Ishikawa (cell line): Measurements from ENCODE around the gene MLLT3.

Experiments
- CEBPB ChIP-seq: IDR thresholded peaks from 2 replicates; pipeline ENCODE4 v1.6.1; 2012
- CREB1 ChIP-seq: IDR thresholded peaks from 2 replicates; pipeline ENCODE4 v1.6.1; 2012; ENCODE audit warnings: low read depth
- EGR1 ChIP-seq: IDR thresholded peaks from 2 replicates; pipeline ENCODE4 v1.6.1; 2012
- EP300 ChIP-seq: IDR thresholded peaks from 2 replicates; pipeline ENCODE4 v1.6.1; 2012; ENCODE audit warnings: borderline replicate concordance
- FOXM1 ChIP-seq: IDR thresholded peaks from 2 replicates; pipeline ENCODE4 v1.6.1; 2012; ENCODE audit warnings: low read depth, borderline replicate concordance
- NFIC ChIP-seq: IDR thresholded peaks from 2 replicates; pipeline ENCODE4 v1.6.1; 2012
- RAD21 ChIP-seq: IDR thresholded peaks from 2 replicates; pipeline ENCODE4 v1.6.1; 2012; ENCODE audit warnings: low read depth
- REST ChIP-seq: IDR thresholded peaks from 2 replicates; pipeline ENCODE4 v1.6.1; 2012; ENCODE audit warnings: low read depth, mild to moderate bottlenecking
- TAF1 ChIP-seq: IDR thresholded peaks from 2 replicates; pipeline ENCODE4 v1.6.1; 2012; ENCODE audit warnings: low read depth, mild to moderate bottlenecking
- TCF12 ChIP-seq: IDR thresholded peaks from 2 replicates; pipeline ENCODE4 v1.6.1; 2012; ENCODE audit warnings: low read depth
- TEAD4 ChIP-seq: IDR thresholded peaks from 2 replicates; pipeline ENCODE4 v1.6.1; 2012
- YY1 ChIP-seq: IDR thresholded peaks from 2 replicates; pipeline ENCODE4 v1.6.1; 2012; ENCODE audit warnings: low read depth
- ZBTB7A ChIP-seq: IDR thresholded peaks from 2 replicates; pipeline ENCODE4 v1.6.1; 2012; ENCODE audit warnings: low read depth
- TF ChIP-seq, protein P1 (sequence below): IDR thresholded peaks from 2 replicates; pipeline ENCODE4 v1.6.1; 2012
- TF ChIP-seq, protein P2 (sequence below): IDR thresholded peaks from 2 replicates; pipeline ENCODE4 v1.6.1; 2012

MLLT3 gene

GRCh38 chr9:20614602-20615216, 7.6 kb downstream of the MLLT3 start:
- TF ChIP-seq NFIC (no peak), FOXM1 (no peak), TEAD4 (no peak), ZBTB7A (no peak), EGR1 (no peak), CREB1 (no peak)

- TF ChIP-seq TEAD4: no peak
- TF ChIP-seq FOXM1: no peak
- no peak for TF ChIP-seq CREB1
- no peak for TF ChIP-seq REST
- TF ChIP-seq EP300: no peak
- TF ChIP-seq CEBPB: no peak
- no peak for TF ChIP-seq ZBTB7A
- no peak for TF ChIP-seq TAF1
- TF ChIP-seq EGR1: no peak
- TF ChIP-seq, protein P1, sequence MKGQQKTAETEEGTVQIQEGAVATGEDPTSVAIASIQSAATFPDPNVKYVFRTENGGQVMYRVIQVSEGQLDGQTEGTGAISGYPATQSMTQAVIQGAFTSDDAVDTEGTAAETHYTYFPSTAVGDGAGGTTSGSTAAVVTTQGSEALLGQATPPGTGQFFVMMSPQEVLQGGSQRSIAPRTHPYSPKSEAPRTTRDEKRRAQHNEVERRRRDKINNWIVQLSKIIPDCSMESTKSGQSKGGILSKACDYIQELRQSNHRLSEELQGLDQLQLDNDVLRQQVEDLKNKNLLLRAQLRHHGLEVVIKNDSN: no peak
- TF ChIP-seq TCF12: no peak
- no peak for TF ChIP-seq RAD21
- TF ChIP-seq, protein P2, sequence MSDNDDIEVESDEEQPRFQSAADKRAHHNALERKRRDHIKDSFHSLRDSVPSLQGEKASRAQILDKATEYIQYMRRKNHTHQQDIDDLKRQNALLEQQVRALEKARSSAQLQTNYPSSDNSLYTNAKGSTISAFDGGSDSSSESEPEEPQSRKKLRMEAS: no peak
- no peak for TF ChIP-seq YY1
- no peak for TF ChIP-seq NFIC
Observed at GRCh38 chr9:20611691-20612287, 10.5 kb downstream of the MLLT3 start.

GRCh38 chr9:20610591-20610990, 11.7 kb downstream of the MLLT3 start:
- no peak for TF ChIP-seq CREB1
- TF ChIP-seq EP300: no peak
- TF ChIP-seq CEBPB: no peak
- TF ChIP-seq TAF1: no peak
- TF ChIP-seq TEAD4: no peak
- no peak for TF ChIP-seq YY1
- no peak for TF ChIP-seq RAD21
- no peak for TF ChIP-seq REST
- TF ChIP-seq, protein P1: no peak
- no peak for TF ChIP-seq NFIC
- TF ChIP-seq EGR1: no peak
- TF ChIP-seq FOXM1: no peak
- no peak for TF ChIP-seq TCF12
- no peak for TF ChIP-seq ZBTB7A
- TF ChIP-seq, protein P2: no peak

DNA sequence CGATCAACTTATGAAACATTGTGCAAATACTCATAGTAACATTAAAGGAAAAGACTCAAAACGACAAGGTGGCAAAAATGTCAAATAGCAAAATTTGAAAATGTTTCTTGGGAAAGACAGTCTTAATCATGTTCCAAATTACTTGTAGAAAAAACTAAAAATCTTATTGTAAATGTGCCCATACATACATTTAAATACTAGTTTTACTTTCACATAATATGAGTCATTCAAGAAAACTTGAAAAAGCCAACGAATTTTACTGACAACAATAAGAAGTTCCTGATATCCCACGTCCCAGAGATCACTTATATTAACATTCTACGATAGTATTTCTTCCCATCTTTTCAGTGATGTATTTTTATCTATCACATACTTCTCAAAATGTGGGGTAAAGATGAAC, 13.7 kb downstream of the MLLT3 start:
- TF ChIP-seq EP300 (no peak), CEBPB (no peak), NFIC (no peak), TEAD4 (no peak), FOXM1 (no peak), TAF1 (no peak), EGR1 (no peak), RAD21 (no peak), TCF12 (no peak), CREB1 (no peak), REST (no peak), YY1 (no peak), ZBTB7A (no peak)
- TF ChIP-seq, protein P2: no peak
- TF ChIP-seq, protein P1: no peak
